Bone marrow (tissue), 2 donors: ENCODE data around the gene FXN.

Experiments
- DNase-seq, 2 donors: peaks; one replicate each; lab custom pipeline; 2025; lab: John Stamatoyannopoulos, UW

The FXN gene

DNA sequence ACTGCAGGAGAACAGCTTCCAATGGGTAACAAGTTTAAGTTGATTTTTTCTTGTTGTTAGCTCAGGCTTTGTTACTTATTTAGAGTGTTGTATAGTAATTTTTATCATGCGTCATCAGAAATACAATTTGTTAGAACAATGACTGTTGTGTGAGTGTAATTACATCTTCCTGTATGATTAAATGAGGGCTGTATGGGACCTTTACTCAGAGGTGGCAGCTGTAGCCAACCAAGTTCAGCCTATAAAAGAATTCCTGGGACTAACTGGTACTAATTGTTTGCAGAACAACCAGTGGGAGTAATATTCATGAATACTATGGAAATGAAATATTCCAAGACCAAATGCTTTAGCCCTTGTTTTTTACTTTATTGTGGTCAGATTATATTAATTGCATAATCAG is 107.7 kb downstream of the FXN start:
- no peak for DNase-seq

DNA sequence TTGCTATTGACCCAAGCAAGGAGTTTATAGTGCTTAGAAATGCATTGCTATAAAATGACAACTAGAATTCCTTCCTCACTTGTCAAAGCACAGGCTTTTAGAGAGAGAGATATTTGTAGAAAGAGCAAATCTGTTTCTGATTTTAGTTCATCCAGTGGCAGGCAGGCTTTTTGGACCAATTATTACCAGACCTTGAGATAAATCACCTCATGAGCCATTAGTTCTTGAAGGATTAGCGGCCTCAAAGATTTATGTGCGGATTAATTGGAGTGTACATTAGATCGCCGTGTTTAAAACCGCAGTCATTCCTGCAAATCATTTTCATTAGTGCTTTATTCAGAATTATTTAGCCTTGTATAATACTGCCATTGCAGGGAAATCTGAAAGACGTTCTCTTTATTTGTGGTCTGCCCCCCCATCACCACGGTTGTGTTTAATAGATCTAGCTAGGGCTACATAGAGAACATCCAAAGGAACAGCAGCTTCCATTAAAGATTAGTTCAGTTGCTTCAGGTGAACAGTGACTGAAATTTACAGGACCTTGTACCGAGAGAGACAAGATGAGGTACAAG is 109.7 kb downstream of the FXN start:
- no peak for DNase-seq

DNA sequence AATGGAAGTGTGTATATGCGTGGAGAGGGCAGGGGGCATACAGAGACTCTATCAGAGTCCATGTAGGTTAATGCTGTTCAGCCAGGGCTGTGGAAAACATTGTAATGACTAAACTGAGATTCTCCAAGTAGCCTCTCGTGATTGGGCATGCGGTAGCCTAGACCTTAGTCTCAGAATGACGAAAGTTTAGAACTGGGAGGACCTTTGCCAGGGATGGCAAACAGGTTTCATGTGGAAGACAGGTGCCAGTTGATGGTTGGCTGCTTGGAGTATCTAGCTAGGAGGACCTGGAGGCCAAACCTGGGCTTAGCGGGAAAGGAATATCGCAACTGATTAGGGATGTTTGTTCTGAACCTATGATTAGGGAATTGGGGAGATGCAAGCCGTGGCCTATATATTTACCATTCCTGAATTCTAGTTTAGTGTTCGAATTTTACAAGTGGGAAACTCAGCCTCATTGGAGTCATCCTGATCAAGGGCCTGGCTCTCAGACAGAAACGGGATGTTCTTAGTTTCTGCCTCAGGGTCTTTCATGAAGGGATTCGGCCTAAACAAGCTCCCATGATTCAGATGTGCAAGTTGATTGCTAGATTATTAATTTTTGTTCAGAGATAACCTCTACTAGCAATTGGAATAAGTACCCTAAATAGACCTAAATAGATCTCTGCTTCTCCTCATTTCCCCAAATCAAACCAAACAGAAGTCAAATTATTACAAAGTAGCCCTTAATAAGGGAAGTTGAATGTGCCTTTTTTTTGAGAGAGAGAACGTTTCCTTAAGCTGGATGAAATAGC is 111.7 kb downstream of the FXN start:
- DNase-seq, result no peak

DNA sequence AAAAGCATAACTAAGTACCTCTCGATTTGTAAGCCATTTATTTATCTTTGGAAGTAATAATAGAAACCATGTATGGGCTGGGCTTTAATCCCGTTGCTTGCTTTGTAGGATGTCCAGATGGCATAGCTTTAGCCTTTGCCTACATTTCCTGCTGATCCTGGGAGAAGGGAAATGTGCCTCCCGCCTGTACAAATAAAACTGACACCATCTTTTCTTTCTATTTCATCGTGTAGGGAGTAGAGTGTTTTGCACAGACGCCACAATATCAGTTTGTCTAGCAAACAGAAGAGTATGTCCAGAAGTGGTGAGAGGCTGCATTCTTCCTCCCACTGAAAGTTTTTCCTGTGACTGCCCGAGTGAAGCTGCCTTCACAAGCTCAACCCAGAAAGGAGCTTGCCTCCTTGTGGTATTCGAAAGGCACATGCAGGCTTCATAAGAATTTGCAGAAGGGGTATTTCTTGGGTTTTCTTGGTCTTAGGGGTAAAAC is 113.8 kb downstream of the FXN start:
- no peak for DNase-seq
